Upper lobe of left lung (tissue), 6 donors: ENCODE results near the gene DDX18. TPM values are rescaled to one million over a fixed set of nuclear protein-coding genes. Genes with fewer than 3 reads are reported as not detected.

Experiments
- ATAC-seq, 2 donors: fragments of 200-7000 bp; cut with Tn5 transposase; one replicate each; pipeline ENCODE4 v1.9.1; 2022; ENCODE audit warnings: mild to moderate bottlenecking in 2 of 2, moderate library complexity in 2 of 2; ENCODE audit not compliant: low FRiP score in 2 of 2
- DNase-seq, 2 donors: peaks; one replicate each; pipeline ENCODE4 v3.0.0-alpha.2; 2019 to 2020
- H3K27ac ChIP-seq, 4 donors: fragments of 200-600 bp; sonication (generic); one replicate each; pipeline ENCODE4 v1.5.1; 2016 to 2019
- H3K27me3 ChIP-seq, 4 donors: fragments of 200-600 bp; sonication (generic); one replicate each; pipeline ENCODE4 v1.5.1; 2017 to 2019
- H3K36me3 ChIP-seq, 4 donors: fragments of 200-600 bp; sonication (generic); one replicate each; pipeline ENCODE4 v1.5.1; 2016 to 2019
- H3K4me1 ChIP-seq, 4 donors: fragments of 200-600 bp; sonication (generic); one replicate each; pipeline ENCODE4 v1.5.1; 2018 to 2019
- H3K4me3 ChIP-seq, 4 donors: fragments of 200-600 bp; sonication (generic); one replicate each; pipeline ENCODE4 v1.5.1; 2017 to 2019; ENCODE audit warnings: mild to moderate bottlenecking in 2 of 4, moderate library complexity in 1 of 4
- H3K9me3 ChIP-seq, 4 donors: fragments of 200-600 bp; sonication (generic); one replicate each; pipeline ENCODE4 v1.5.1; 2018 to 2019
- EP300 ChIP-seq, 4 donors: sonication (generic); formaldehyde crosslinking; IDR thresholded peaks; one replicate each; pipeline ENCODE4 v1.5.1; 2017; ENCODE audit warnings: antibody characterized with exemption in 4 of 4, control low read depth in 2 of 4
- POLR2A ChIP-seq, 4 donors: fragments of 450-650 bp; IDR thresholded peaks; one replicate each; pipeline ENCODE4 v1.5.1; 2016 to 2017; ENCODE audit warnings: antibody characterized with exemption in 4 of 4, mild to moderate bottlenecking in 2 of 4
- POLR2AphosphoS5 ChIP-seq, 2 donors: sonication (generic); formaldehyde crosslinking; IDR thresholded peaks; one replicate each; pipeline ENCODE4 v1.5.1; 2017; ENCODE audit warnings: antibody characterized with exemption in 2 of 2
- WGBS, 2 donors: methylation state at CpG; one replicate each; pipeline ENCODE4 v1.1.5; 2017 to 2018; 5-methylcytosine and 5-hydroxymethylcytosine counted together
- total RNA-seq, 6 donors: library from RNA; depleted of rRNA in 4 of 6; stranded (reverse); fragments of >200 nt in 4 of 6; gene quantifications; one replicate each; pipeline versions ENCODE4 v1.1.0 to v1.2.1, GENCODE V29; 2016 to 2021
- TF ChIP-seq, protein P1 (sequence below), 6 experiments: fragments of 450-650 bp in 4 of 6; fragments of 200-600 bp in 2 of 6; sonication (generic) in 2 of 6; IDR thresholded peaks; one replicate each; pipeline ENCODE4 v1.5.1; 2016 to 2019; ENCODE audit warnings: antibody characterized with exemption in 6 of 6
- donor health status: DM: no; HTN: no; CAD: no; lungs with moderate emphysema.
- donor health status: DM: no; HTN: yes; CAD: no; lungs with severe emphysema.

DDX18 gene
- total RNA-seq, 6 donors from 2014 or later: 16.4 to 65.8 (median 46.7) TPM

DNA sequence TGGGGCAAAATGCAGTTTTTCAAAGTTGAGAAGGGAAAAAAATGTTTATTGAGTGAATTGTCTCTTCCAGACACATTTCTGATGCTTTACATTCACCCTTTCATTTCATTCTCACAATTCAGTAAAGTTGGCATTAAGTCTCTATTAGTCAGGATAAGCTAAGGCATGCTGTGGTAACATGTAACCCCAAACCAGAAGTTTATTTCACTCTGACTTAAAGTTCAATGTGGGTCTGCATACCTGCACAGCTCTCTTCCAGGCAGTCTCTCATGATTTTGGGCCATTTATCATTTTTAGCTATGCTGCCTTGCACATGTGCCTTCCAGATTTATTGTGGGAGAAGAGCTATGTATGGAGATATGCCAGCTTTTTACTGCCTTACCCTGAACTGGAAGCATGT is 48.0 kb downstream of the DDX18 start:
- H3K27me3 ChIP-seq: no peaks in the 10 kb centered on the region
- DNase-seq (no peak), ATAC-seq (no peak)
- H3K4me3 ChIP-seq: no peak overlapping the region
- H3K4me1 ChIP-seq: no peaks in the 10 kb centered on the region
- no peaks in the 10 kb centered on the region for H3K36me3 ChIP-seq
- H3K9me3 ChIP-seq: peaks cover 0 to 4% (median 0%) of the 10 kb centered on the region in 4 donors
- TF ChIP-seq EP300 (IDR thresholded peaks at IDR 0.05) (no peak), POLR2AphosphoS5 (IDR thresholded peaks at IDR 0.05) (no peak), POLR2A (IDR thresholded peaks at IDR 0.05) (no peak)
- TF ChIP-seq, protein P1, sequence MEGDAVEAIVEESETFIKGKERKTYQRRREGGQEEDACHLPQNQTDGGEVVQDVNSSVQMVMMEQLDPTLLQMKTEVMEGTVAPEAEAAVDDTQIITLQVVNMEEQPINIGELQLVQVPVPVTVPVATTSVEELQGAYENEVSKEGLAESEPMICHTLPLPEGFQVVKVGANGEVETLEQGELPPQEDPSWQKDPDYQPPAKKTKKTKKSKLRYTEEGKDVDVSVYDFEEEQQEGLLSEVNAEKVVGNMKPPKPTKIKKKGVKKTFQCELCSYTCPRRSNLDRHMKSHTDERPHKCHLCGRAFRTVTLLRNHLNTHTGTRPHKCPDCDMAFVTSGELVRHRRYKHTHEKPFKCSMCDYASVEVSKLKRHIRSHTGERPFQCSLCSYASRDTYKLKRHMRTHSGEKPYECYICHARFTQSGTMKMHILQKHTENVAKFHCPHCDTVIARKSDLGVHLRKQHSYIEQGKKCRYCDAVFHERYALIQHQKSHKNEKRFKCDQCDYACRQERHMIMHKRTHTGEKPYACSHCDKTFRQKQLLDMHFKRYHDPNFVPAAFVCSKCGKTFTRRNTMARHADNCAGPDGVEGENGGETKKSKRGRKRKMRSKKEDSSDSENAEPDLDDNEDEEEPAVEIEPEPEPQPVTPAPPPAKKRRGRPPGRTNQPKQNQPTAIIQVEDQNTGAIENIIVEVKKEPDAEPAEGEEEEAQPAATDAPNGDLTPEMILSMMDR (IDR thresholded peaks at IDR 0.05): no peak
- H3K27ac ChIP-seq: no peak overlapping the region

DNA sequence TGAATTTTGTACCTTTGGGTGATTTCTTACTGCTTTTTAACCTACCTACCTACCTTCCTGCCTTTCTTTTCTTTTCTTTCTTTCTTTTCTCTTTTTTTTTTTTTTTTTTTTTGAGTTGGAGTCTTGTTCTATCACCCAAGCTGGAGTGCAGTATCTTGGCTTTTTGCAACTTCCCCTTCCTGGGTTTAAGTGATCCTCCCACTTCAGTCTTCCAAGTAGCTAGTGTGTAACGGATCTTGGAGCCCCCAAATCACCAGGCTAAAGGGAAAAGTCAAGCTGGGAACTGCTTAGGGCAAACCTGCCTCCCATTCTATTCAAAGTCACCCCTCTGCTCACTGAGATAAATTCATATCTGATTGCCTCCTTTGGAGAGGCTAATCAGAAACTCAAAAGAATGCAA is 61.3 kb downstream of the DDX18 start:
- DNase-seq (no peak), ATAC-seq (no peak)
- TF ChIP-seq, protein P1 (IDR thresholded peaks at IDR 0.05): no peak
- TF ChIP-seq POLR2A (IDR thresholded peaks at IDR 0.05): no peak
- TF ChIP-seq EP300 (IDR thresholded peaks at IDR 0.05): no peak
- no peaks in the 10 kb centered on the region for H3K27me3 ChIP-seq
- H3K27ac ChIP-seq: no peak overlapping the region
- no peaks in the 10 kb centered on the region for H3K36me3 ChIP-seq
- H3K4me1 ChIP-seq: no peaks in the 10 kb centered on the region
- H3K4me3 ChIP-seq: no peak overlapping the region
- WGBS, 2 donors: 25 to 31% methylated on average over 1 of the region's 1 CpG
- no peaks in the 10 kb centered on the region for H3K9me3 ChIP-seq

DNA sequence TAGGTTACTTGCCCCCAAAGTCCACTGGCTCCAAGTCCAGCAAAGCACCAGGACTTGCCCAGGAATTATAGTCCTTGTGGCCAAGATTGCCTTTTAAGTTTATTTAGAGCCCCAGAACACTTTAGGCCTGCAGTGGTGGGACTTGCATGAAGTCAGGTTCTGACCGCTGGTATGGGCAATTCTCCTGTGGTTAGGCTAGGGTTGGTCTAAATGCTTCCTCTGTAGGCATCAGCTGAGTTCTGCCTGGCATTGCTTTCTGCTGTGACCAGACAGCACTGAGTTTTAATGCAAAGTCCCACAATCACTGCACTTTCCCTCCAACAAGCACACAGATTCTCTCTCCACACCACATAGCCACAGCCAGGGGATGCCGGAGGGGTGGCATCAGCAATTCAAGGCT is 64.5 kb downstream of the DDX18 start:
- no peaks in the 10 kb centered on the region for H3K36me3 ChIP-seq
- no peak overlapping the region for H3K4me3 ChIP-seq
- H3K4me1 ChIP-seq: no peaks in the 10 kb centered on the region
- no peak overlapping the region for H3K27ac ChIP-seq
- H3K27me3 ChIP-seq: no peaks in the 10 kb centered on the region
- TF ChIP-seq EP300 (IDR thresholded peaks at IDR 0.05) (no peak), POLR2AphosphoS5 (IDR thresholded peaks at IDR 0.05) (no peak), POLR2A (IDR thresholded peaks at IDR 0.05) (no peak)
- ATAC-seq (no peak), DNase-seq (no peak)
- no peaks in the 10 kb centered on the region for H3K9me3 ChIP-seq
- 87 to 93% methylated on average over 2 of the region's 2 CpGs for WGBS, 2 donors

Other genes starting within 250 kb of the DDX18 start
- gene CCDC93, start 199.4 kb downstream of the DDX18 start, total RNA-seq: 100 to 1,000 TPM in 1 of 6 donors, 10 to 100 TPM in 5; 19.6 to 141 (median 38.8) TPM